Neutrophil (primary cell): ENCODE data around the gene MKX.

ENCODE experiments used
- H3K27ac ChIP-seq: fragments of 200-600 bp; sonication (generic); 2 replicates; pipeline ENCODE4 v1.5.1; 2016; ENCODE audit warnings: mild to moderate bottlenecking, moderate library complexity
- H3K27me3 ChIP-seq: fragments of 200-600 bp; sonication (generic); 2 replicates; pipeline ENCODE4 v1.6.0; 2016; ENCODE audit warnings: mild to moderate bottlenecking
- H3K36me3 ChIP-seq: fragments of 200-600 bp; sonication (generic); 2 replicates; pipeline ENCODE4 v1.5.1; 2017
- H3K4me1 ChIP-seq, 2 experiments: fragments of 200-600 bp in 1 of 2; sonication (generic) in 1 of 2; 1 replicate in 1 of 2; 2 replicates in 1 of 2; pipeline versions ENCODE4 v1.5.1 to v1.6.1; 2013 to 2016; ENCODE audit warnings: low read depth in 1 of 2, low read length in 1 of 2, mild to moderate bottlenecking in 1 of 2, moderate library complexity in 1 of 2; ENCODE audit not compliant: control insufficient read depth in 1 of 2, insufficient read depth in 1 of 2
- H3K4me3 ChIP-seq, 2 experiments: fragments of 200-600 bp in 1 of 2; sonication (generic) in 1 of 2; 1 replicate in 1 of 2; 2 replicates in 1 of 2; pipeline ENCODE4 v1.5.1; 2013 to 2016; ENCODE audit warnings: low read depth in 1 of 2, low read length in 1 of 2, mild to moderate bottlenecking in 1 of 2, moderate library complexity in 1 of 2
- H3K9me3 ChIP-seq: fragments of 200-600 bp; sonication (generic); 2 replicates; pipeline ENCODE4 v1.5.1; 2016
- TF ChIP-seq, protein P1 (sequence below): fragments of 200-600 bp; sonication (generic); IDR thresholded peaks from 2 replicates; pipeline ENCODE4 v1.5.1; 2016; ENCODE audit warnings: antibody characterized with exemption

Gene MKX

DNA sequence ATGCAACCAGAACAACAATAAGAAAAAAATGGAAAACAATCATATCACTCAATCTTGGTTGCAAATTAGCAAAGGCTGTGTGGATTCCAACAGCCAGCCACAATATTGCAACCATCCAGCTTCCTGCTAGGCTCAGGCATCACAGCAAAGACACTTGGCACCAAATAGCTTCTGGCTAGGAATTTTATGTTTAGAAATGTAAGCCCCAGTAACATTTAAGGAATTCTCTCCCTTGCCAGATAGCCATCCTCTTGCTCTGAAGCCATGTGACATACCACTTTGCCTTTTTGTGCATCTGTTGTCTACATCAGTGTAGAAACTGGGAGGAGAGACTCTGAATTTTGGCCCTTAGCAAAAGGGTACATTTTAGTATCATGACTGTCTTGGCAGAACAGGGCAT is 22.2 kb downstream of the MKX start:
- no peak overlapping the region for H3K4me3 ChIP-seq
- TF ChIP-seq, protein P1, sequence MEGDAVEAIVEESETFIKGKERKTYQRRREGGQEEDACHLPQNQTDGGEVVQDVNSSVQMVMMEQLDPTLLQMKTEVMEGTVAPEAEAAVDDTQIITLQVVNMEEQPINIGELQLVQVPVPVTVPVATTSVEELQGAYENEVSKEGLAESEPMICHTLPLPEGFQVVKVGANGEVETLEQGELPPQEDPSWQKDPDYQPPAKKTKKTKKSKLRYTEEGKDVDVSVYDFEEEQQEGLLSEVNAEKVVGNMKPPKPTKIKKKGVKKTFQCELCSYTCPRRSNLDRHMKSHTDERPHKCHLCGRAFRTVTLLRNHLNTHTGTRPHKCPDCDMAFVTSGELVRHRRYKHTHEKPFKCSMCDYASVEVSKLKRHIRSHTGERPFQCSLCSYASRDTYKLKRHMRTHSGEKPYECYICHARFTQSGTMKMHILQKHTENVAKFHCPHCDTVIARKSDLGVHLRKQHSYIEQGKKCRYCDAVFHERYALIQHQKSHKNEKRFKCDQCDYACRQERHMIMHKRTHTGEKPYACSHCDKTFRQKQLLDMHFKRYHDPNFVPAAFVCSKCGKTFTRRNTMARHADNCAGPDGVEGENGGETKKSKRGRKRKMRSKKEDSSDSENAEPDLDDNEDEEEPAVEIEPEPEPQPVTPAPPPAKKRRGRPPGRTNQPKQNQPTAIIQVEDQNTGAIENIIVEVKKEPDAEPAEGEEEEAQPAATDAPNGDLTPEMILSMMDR: no peak
- H3K4me1 ChIP-seq: no peaks in the 10 kb centered on the region
- H3K27ac ChIP-seq: no peak overlapping the region
- H3K9me3 ChIP-seq: no peaks in the 10 kb centered on the region
- no peaks in the 10 kb centered on the region for H3K36me3 ChIP-seq
- no peaks in the 10 kb centered on the region for H3K27me3 ChIP-seq

DNA sequence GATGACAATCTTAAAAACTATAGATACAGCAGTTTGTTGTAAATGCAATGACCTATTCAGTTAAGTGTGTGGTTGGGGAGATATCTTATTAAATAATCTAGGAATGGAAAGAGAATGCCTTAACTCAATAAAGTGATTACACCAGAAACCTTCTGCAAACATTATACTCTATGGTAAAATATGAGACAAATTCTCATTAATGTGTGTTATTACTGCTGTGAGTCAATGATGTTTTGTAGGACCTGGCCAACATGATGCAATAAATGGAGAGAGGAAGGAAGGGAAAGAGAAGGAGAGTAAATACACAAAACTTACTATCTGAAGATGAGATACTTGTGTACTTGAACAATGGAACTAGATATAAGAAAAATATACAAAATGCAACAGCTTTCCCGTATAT is 25.1 kb downstream of the MKX start:
- no peak overlapping the region for H3K4me3 ChIP-seq
- no peaks in the 10 kb centered on the region for H3K9me3 ChIP-seq
- no peaks in the 10 kb centered on the region for H3K36me3 ChIP-seq
- H3K4me1 ChIP-seq: no peaks in the 10 kb centered on the region
- H3K27ac ChIP-seq: no peak overlapping the region
- H3K27me3 ChIP-seq: no peaks in the 10 kb centered on the region
- TF ChIP-seq, protein P1: no peak

DNA sequence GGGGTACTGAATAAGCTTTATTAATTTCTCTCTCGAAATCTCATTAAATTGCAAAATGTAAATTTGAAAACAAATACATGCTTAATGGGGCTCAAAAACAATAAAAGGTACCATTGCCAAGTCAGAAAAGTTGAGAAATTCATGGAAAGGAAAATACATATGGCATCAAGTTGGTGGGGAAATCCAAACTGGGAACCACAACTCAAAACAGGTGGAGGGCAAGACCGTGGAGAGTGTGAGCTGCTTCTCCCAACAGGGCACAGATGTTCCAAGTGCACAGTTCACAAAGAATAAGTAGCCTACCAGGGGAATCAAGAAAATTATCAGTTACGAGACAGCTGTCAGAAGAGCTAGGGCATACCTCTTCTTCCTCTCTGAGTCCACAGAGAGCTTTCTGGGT is 26.6 kb downstream of the MKX start:
- Histone ChIP-seq H3K27ac (no peak overlapping the region), H3K36me3 (no peaks in the 10 kb centered on the region), H3K9me3 (no peaks in the 10 kb centered on the region), H3K27me3 (no peaks in the 10 kb centered on the region), H3K4me3 (no peak overlapping the region), H3K4me1 (peaks cover 0 to 13% of the 10 kb centered on the region in 2 experiments)
- TF ChIP-seq, protein P1: no peak

DNA sequence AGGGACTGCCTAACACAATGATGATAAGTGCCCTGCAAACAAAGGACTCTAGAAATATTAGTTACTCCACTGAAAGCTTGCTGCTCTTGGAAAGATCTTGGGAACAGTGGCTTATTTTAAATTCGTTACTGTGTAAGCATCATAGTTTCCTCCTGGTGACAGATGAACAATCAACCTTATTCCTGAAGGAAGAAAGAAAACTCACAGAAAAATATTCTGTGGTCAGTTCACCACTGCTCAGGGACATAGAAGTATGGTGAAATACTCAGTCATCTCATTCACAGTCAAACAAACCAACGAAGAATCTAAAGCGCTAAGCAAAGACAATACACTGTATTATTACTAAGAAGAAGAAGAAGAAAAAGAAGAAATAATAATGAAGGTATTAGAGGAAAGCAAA is 27.8 kb downstream of the MKX start:
- TF ChIP-seq, protein P1: no peak
- no peaks in the 10 kb centered on the region for H3K27me3 ChIP-seq
- no peaks in the 10 kb centered on the region for H3K36me3 ChIP-seq
- no peak overlapping the region for H3K4me3 ChIP-seq
- H3K27ac ChIP-seq: no peak overlapping the region
- peaks cover 0 to 15% of the 10 kb centered on the region in 2 experiments for H3K4me1 ChIP-seq
- H3K9me3 ChIP-seq: no peaks in the 10 kb centered on the region

DNA sequence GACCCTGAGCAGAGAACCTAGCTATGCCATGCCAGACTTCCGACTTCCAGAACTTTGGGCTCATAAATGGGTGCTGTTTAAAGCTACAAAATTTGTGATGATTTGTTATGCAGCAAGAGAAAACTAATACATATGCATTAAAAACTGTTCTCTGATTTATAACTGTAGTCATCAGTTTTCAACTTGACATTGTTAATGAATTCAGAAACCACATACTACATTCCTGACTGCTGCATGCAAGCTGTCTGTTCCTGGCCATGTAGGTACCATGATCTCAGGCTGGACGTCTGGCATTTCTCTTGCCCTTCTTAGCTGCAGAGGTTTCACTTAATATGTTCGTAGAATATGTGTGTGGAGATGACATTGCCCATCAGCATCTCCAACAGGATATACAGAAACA is 28.4 kb downstream of the MKX start:
- TF ChIP-seq, protein P1: no peak
- Histone ChIP-seq H3K4me3 (no peak overlapping the region), H3K4me1 (peaks cover 0 to 15% of the 10 kb centered on the region in 2 experiments), H3K27ac (no peak overlapping the region), H3K27me3 (no peaks in the 10 kb centered on the region), H3K36me3 (no peaks in the 10 kb centered on the region), H3K9me3 (no peaks in the 10 kb centered on the region)

DNA sequence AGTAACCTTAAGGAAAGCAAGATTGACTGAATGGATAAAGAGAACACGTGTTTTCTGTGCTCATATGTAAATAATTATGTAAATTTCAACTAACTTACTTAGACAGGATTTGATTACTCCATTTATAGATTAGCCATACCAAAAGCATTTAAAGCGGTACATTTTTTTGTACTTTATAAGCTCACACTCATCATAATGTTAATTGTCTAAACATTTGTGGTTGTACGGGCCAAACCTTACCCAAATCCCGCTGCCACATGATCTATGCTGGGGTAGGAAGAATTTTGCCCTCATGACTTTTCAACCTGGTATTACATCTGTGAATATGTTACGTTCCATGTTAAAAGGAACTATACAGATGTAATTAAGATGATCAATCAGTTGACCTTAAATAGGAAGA is 29.1 kb downstream of the MKX start:
- Histone ChIP-seq H3K27ac (no peak overlapping the region), H3K27me3 (no peaks in the 10 kb centered on the region), H3K9me3 (no peaks in the 10 kb centered on the region), H3K4me3 (no peak overlapping the region), H3K36me3 (no peaks in the 10 kb centered on the region), H3K4me1 (peaks cover 0 to 15% of the 10 kb centered on the region in 2 experiments)
- TF ChIP-seq, protein P1: no peak
